Activated CD4-positive, alpha-beta T cell treated with anti-CD3 and anti-CD28 coated beads, Interleukin-2, amount 50 U/mL, for 48 hours (primary cell): ENCODE measurements around the gene SETD4.
"Not testable (repeated sequence)": the region's sequence is repeated elsewhere in the genome, so short reads cannot be mapped to it uniquely, and the experiment has no call there.

Source experiments
- DNase-seq, 2 experiments: peaks; one replicate each; pipeline ENCODE4 v3.0.0-alpha.2; 2020

Gene SETD4

DNA sequence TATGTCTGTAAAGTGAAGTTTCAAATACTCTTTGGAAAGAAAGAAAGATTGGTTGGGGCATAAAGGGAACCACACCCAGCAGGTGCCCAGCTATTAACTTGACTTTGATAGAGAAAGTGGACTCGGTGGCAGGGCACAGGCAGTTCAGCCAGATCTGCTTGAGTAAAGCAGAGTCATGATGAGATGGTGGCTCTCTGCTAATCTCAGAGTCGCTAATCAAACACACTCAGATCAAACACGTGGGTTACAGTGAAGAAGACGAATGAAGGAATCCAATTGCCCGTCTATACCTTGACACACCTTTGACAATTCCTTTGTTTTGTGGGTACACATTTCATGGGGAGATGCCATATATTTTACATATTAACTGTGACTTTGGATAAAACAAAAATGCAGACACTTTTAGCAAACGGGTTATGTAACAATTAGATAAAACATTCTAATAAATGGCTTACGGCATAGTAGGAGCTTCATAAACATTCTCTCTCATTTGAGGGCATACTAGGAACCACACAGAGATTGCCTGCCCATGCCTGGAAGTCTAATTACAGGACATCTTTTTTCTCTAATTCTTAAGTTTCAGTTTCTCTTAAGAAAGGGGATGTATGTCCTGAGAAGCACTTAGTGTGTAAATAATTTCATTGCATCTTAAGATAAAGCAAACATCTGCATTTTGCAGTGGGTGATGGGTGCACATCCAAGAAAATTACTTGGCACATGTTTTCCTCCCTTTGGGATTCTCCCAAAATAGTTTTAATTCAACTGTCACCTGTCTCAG is 16.7 kb upstream of the SETD4 start:
- DNase-seq = no peak

DNA sequence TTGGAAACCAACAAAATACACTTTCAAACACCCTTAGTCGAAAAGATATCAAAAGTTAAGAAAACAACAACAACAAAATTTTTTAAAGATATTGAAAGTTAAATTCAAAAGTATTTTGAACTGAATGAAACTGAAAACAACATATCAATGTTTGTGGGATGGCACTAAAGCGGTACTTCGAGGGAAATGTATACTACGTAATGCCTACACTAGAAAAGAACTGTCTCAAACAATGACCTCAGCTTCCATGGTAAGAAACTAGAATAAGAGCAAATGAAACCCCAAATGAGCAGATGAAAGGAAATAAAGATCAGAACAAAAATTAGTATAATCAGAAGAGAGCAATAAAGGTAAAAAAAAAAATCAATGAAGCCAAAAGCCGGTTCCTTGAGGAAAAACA is 15.6 kb upstream of the SETD4 start:
- DNase-seq = no peak

DNA sequence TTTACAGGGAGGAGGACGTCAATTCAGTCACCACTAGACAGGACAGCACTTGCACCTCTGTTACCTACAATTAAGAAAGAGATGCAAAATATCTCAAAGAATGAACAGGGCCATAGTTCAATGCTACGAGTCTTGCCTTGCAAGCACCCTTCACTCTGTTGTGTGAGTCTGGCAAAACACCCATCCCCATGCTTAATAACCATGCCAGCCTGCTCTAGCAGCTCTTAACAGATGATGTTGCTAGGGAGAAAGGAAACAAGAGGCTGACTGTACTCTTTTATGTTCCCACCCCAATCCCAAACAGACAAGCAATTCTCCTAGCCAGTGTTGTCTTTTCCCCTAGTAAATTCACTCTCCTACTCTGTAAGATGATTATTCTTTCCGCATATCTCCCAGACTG is 14.8 kb upstream of the SETD4 start:
- no peak for DNase-seq

DNA sequence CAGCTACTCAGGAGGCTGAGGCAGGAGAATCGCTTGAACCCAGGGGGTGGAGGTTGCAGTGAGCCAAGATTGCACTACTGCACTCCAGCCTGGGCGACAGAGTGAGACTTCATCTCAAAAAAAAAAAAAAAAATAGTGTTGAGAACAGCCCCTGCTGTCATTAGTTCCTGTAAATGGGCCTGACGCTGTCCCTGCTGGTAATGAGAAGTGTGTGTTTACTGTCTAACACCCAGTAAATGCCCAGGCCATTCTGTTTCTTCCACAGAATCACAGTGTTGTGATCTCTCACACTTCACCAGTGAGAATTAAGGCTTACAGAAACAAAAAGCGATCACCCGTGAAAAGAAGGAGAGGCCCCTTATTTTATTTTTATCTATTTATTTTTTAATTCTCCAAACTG is 13.6 kb upstream of the SETD4 start:
- DNase-seq = not testable (repeated sequence)

DNA sequence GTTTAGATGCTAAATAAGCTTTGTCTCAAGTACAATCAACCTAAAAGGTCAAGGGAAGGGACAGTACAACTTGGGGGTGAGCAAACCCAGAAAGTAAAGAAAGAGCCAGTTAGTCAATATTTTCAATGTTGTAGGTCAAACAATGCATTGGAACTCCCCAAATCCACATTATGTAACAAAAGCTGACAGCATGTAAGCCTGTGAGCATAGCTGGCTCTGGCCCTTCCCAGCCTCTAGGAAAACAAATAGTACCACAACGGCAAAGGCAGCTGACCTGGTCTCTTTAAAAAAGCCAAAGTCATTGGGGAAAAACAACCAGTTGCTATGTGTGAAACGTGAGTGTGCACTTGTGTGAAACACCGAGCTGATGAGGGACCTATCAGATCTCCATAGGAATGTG is 12.9 kb upstream of the SETD4 start:
- DNase-seq = no peak

DNA sequence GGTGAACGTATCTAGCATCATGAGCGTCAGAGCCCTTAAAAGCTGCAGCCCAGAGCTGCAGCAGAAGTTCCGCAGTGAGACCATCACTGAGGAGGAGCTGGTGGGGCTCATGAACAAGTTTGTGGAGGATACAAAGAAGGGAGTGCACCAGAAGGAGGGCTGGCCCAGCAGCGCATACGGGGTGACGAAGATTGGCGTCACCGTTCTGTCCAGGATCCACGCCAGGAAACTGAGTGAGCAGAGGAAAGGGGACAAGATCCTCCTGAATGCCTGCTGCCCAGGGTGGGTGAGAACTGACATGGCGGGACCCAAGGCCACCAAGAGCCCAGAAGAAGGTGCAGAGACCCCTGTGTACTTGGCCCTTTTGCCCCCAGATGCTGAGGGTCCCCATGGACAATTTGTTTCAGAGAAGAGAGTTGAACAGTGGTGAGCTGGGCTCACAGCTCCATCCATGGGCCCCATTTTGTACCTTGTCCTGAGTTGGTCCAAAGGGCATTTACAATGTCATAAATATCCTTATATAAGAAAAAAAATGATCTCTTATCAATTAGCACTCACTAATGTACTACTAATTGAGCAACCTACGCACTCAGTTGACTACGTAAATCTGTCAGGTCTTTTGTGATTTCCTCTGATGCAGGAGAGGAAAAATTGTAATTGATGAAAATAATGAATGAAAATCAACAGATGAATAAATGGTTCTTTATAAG is 12.3 kb upstream of the SETD4 start:
- DNase-seq = no peak

DNA sequence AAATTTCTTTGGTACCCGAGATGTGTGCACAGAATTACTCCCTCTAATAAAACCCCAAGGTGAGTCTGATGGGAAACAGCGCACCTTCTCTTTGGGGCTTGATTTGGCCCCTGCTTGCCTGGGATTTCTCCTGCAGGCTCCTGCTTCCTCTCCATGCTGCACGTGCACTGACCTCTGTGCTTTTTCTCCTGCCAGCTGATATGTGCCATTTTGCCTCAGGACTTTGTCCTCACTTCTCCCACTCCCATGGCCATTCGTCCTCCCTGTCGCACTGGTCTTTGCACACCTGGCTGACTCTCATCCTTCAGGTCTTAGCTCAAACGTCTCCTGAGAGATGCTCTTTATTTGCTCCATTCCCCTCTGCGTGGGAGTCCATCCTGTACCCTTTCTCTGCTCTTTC is 10.7 kb upstream of the SETD4 start:
- DNase-seq = no peak

DNA sequence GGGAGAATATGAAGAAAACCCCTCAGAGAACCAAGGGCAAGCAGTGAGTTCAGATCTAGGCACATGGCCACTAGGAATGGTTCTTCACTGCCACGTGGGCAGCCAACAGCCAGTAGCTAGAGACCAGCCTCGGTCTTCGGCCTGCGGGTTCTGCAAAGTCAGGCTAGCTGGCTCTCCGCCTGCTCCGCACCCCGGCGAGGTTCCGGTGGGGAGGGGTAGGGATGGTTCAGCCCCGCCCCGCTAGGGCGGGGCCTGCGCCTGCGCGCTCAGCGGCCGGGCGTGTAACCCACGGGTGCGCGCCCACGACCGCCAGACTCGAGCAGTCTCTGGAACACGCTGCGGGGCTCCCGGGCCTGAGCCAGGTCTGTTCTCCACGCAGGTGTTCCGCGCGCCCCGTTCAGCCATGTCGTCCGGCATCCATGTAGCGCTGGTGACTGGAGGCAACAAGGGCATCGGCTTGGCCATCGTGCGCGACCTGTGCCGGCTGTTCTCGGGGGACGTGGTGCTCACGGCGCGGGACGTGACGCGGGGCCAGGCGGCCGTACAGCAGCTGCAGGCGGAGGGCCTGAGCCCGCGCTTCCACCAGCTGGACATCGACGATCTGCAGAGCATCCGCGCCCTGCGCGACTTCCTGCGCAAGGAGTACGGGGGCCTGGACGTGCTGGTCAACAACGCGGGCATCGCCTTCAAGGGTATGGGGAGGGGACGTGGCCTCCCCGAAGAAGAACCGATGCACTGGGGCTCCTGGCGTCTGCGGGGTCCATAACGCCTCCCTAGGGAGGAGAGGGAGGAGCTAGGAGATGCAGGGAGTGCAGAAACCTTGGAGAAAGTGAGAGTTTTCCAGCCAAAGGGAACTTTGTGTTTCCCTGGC is 9.6 kb upstream of the SETD4 start, which contains the start of gene CBR1:
CBR1 (plus strand) TSS at position 312 of the 871 bp plus-strand sequence; CDS start at position 404, 92 bp downstream.
- DNase-seq = peak; percentile 89 to 91

DNA sequence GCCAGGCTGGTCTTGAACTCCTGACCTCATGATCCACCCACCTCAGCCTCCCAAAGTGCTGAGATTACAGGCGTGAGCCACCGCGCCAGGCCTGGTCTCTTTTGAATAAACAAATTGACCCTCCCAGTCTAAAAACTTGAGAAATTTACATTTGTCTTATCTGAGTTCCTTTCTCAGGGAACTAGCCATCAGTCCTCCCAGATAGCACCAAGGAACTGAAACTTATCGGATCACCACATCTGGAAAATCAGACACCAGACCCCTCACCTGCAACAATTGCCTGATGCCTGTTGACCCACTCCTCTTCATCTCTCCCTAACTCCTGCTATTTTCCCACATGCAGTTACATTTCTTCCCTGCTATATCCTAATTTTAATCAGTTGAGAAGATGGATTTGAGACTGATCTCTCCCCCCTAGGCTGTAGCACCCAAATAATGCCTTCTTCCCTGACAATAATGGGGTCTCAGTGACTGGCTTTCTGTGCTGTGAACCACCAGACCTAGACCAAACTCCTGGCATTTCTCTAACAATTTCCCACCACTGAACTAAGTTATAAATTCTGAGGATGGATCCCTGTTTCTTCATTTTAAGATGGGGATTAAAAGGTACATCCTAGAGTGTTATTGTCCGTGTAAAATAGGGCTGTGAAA is 8.5 kb upstream of the SETD4 start:
- no peak for DNase-seq

DNA sequence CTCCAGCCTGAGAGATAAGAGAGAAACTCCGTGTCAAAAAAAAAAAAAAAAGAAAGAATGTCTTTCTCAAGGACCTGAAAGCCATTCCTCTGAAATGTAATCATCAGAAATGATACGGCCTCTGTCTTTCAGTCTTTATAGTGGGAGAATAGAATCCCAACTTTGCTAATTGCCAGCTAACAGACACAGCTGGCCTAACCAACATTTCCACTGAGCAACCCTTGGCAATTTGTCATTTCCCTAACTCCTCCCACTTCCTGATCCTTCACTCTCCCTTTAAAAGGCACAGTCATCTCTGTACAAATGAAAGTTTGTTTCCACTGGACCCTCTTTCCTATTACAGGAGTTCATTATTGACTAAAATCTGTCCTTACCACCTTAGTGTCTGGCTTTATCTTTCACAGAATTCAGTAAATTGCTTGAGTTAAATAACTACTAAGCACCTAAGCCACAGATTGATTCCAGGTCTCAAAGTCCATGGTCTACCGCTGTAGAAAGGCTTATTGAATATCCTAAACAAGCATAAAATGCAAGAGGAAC is 5.2 kb upstream of the SETD4 start:
- no peak for DNase-seq

DNA sequence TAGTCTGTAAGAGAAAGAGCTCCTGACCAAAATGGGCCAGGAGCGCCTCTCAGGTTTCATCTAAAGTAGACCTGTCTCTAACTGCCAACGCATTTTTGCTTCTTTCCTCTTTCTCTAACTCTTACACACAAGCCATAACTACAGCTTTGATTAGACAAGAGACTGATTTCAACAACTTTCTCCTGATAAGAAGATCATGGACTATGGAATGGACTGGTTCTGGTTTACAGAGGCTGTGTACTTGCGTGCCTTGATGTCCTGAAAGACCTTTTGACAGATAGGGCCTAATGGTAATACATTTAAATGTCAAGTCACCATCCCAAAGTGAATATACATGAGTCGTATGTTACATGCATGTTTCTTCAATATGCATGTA is 3.7 kb upstream of the SETD4 start:
- no peak for DNase-seq

DNA sequence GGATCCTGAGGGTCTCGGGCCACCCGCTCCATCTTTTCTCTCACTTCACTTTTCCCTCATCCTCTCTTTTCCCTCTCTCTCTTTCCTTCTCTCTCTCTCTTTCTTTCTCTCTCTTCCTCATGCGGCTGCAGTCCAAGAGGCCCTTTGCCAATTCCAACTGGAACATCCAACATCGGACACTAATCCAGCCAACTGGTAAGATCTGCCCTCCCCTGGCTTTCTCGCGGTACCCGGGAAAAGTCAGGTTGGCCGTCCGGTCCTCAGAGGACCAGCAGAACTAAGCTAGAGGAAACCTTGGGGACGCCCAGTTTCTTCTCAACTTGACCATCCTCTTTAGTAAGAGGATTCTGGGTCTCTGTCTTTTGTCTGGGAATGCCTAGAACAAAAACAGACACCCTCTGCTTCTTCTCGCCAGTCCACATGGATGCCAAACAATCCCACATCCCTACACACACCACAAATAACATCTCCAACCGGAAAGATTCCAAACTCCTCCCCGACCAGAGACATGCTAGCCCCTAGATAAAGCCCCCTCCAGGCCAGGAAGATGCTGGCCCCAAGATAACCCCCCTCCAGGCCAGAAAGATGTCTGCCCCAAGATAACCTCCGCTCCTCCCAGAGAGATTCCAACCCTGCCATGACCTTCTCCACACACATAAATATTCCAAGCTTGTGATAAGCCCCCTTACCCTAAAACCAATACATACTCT is 3.2 kb upstream of the SETD4 start:
- no peak for DNase-seq

DNA sequence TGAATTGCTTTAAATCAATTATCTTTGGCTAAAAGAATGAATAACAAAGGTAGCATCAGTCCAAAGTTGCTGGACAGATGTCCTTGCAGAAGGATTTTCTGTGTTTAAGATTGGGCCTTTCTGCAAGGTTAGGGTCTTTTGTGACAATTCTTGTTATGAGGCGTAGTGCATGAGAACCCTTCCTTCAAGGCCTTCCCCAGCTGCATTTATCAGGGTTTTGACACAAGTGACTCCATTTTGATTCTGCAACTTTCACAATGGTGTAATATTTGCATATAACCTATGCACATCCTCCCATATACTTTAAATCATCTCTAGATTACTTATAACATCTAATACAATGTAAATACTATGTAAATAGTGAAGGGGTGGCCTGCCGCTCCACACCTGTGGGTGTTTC is 1.1 kb upstream of the SETD4 start:
- no peak for DNase-seq

DNA sequence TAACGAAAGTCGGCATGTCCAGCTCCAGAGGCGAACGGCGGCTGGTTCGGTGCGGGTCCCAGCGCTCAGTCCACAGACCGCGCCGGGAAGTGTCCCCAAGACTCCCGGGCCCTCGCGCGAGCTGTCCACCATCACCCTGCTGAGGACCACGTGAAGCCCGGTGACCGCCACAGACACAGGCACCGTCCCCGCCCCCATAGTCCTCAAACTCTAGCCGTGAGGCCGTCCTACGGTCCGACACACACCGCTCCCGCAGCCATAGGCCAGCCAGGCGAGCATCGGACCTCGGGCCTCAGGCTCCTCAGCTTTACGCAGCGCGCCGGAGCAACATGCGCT is 535 bp downstream of the SETD4 start:
- DNase-seq = no peak

DNA sequence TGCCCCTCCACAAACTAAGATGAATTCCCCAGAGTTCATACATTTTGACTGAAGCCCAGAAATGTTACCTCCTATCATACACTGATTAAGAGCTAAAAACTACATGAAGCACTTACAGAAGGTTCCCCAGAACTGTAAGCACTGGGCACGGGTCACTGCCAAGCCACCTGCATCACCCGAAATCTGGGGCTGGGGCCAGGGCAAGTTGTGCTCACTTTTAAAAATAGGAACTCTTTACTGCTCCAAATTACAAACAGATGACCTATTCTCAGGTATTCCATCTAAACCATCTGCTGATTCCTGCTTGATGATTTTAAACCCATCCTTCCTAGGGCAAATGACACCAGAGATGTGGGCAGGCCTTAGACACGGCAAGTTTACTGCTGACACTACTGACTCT is 4.8 kb downstream of the SETD4 start:
- no peak for DNase-seq

DNA sequence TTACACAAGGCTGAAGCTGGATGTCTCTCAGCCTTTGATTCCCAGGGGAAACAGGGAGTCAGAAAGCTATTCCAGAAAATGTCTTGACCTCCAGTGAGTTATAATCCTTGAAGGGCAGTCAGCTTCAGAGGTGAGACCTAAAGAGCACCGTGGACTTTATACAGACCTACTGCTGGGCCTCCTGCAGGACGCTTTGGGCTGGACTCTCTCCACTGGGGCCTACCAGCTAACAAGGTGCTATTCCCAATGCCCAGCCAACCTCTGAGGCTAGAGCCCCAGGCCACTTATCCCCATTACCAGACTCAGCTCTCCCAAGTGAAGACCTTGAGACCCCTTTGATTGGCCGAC is 6.6 kb downstream of the SETD4 start:
- no peak for DNase-seq

DNA sequence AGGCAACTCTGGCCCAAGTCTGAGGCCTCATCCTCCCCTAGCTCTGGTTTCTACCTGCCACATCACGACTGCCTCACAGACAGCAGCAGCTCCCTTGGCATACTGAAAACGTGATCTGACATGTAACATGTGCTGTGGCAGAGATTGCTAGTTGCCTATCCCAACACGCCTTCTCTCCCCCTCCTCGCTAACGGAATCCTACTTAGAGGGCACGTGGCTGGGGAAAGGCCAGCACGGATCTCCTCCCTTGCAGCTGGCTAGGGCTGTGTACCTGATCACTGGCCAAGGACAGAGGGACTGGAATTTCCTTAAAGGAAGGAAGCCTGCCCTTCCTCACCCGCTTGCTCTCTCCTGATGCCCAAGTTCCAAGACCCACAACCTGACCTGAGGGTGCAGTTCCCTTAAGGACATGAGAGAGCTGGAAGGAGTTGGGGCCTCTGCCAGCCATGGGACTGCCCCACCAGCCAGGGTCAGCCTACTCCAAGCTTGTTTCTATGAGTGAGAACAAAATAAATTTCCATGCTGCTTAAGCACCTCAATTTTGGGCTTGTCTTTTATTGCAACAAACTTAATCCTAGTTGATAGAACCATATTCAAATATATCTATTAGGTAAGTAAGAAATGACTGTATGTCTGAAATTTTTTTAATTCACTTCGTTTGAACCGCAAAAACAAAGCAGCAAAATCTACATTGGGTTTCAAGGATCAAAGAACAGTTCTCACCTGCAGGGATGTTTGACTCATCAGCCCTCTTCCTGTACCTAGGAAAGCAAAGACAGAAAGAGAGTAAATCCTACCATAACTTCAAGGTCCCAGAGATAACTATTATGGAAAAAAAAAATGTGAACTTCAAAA is 7.2 kb downstream of the SETD4 start:
- DNase-seq = no peak

DNA sequence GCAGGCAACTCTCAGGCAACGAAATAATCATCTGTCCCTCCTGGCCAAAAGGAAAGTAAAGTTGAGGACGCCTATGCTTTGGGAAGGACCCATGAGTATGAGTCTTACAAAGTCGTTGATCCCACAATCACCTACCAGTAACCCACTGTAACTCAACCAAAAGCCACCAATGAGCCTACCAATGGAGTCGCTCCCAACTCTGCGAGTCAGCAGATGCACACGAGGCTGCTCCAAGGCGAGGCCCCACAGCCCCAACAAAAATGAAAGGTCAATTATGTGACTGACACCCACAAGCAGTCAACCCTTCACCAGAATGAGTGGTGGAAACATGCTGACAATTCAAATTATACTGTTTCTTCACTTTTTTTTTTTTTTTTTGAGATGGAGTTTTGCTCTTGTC is 12.0 kb downstream of the SETD4 start:
- no peak for DNase-seq

DNA sequence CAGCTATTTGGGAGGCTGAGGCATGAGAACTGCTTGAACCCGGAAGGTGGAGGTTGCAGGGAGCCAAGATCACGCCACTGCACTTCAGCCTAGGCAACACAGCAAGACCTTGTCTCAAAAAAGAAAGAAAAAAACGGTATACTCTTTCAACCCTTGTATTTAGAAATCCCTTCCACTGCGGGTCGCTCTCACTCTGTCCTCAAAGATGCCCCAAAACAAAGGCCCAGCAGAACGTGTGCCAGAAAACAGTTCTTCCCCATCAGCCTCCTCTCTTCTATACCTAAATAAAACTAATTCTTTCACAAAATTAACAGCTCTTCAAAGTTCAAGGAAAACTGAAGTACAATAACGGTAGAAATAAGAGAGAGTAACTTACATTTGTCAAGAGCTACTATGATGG is 13.2 kb downstream of the SETD4 start:
- no peak for DNase-seq

DNA sequence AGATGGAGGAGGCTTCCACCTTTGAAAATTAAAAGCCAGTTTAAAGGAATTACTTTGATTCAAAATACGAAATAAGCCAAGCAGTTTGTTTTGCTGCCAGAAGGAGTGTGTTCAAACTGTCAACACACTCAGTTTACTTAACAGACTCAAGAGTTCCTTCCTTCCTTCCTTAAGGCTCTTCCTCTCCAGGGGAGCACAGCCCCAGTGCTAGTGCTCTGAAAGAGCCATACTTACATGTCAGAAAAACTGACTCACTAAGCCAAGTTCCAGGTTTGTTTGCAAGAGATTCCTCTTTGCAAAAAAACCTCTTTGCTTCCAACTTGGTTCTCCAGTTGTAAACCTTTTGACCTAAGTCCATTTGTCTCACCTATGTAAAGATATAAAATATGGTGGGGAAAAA is 14.3 kb downstream of the SETD4 start:
- DNase-seq = no peak

DNA sequence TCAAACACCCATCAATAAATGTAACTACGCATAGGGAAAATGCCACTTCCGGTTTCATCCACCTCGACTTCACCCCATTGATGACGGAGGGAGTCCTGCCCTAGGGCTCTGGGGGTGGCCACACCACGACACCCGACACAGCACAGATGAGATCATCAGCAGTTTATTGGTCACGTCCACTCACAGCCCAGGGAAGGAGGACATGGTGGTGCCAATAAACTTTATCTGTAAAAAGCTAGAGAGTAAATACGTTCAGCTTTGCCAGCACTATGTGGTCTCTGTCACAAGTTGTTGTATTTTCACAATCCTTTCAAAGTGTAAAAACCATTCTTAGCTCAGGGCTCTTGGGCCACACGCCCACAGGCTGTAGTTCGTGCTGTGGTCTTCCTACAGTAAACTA is 16.3 kb downstream of the SETD4 start:
- no peak for DNase-seq
